Mesenchymal stem cell (in vitro differentiated cells and primary cell): Measurements from ENCODE around the gene PICK1.

Source experiments
- DNase-seq: peaks from one replicate; pipeline ENCODE4 v3.0.0-alpha.2; 2013
- H2AFZ ChIP-seq: one replicate; pipeline ENCODE4 v1.6.1; 2013; ENCODE audit warnings: low read depth, mild to moderate bottlenecking, control low read depth, inconsistent platforms, low read length, moderate library complexity
- H2AK5ac ChIP-seq: 2 replicates; pipeline ENCODE4 v1.6.1; 2013; ENCODE audit warnings: low read length, moderate library complexity, mild to moderate bottlenecking, inconsistent platforms; ENCODE audit not compliant: severe bottlenecking
- H2BK120ac ChIP-seq: one replicate; pipeline ENCODE4 v1.6.1; 2013; ENCODE audit warnings: low read depth, mild to moderate bottlenecking, inconsistent platforms, low read length, moderate library complexity
- H2BK12ac ChIP-seq, 2 experiments: one replicate each; pipeline ENCODE4 v1.6.1; 2013; ENCODE audit warnings: inconsistent platforms in 2 of 2, low read length in 2 of 2, mild to moderate bottlenecking in 2 of 2, moderate library complexity in 2 of 2, control low read depth in 1 of 2
- H2BK15ac ChIP-seq: one replicate; pipeline ENCODE4 v1.6.1; 2013; ENCODE audit warnings: mild to moderate bottlenecking, low read depth, inconsistent platforms; ENCODE audit not compliant: poor library complexity, severe bottlenecking
- H2BK5ac ChIP-seq: 2 replicates; pipeline ENCODE4 v1.6.1; 2013; ENCODE audit warnings: low read depth, mild to moderate bottlenecking, low read length, control low read depth, inconsistent platforms; ENCODE audit not compliant: poor library complexity, severe bottlenecking
- H3K14ac ChIP-seq, 2 experiments: one replicate each; pipeline ENCODE4 v1.6.1; 2013; ENCODE audit warnings: inconsistent platforms in 2 of 2, low read length in 2 of 2, control low read depth in 1 of 2, mild to moderate bottlenecking in 1 of 2, moderate library complexity in 1 of 2
- H3K18ac ChIP-seq, 2 experiments: one replicate each; pipeline ENCODE4 v1.6.1; 2013; ENCODE audit warnings: inconsistent platforms in 2 of 2, low read length in 2 of 2, control low read depth in 1 of 2, low read depth in 1 of 2, mild to moderate bottlenecking in 1 of 2
- H3K23ac ChIP-seq, 2 experiments: one replicate each; pipeline ENCODE4 v1.6.1; 2013; ENCODE audit warnings: inconsistent platforms in 2 of 2, low read length in 2 of 2, mild to moderate bottlenecking in 2 of 2, moderate library complexity in 2 of 2, control low read depth in 1 of 2
- H3K27ac ChIP-seq: 2 replicates; pipeline ENCODE4 v1.5.1; 2013; ENCODE audit warnings: mild to moderate bottlenecking, moderate library complexity, low read length, control low read depth, inconsistent platforms; ENCODE audit not compliant: poor library complexity, severe bottlenecking
- H3K27me3 ChIP-seq, 2 experiments: 2 replicates each; pipeline versions ENCODE4 v1.6.1 to v1.7.0; 2013; ENCODE audit warnings: low read length in 2 of 2, mild to moderate bottlenecking in 2 of 2, moderate library complexity in 2 of 2, control low read depth in 1 of 2, inconsistent platforms in 1 of 2; ENCODE audit not compliant: control insufficient read depth in 1 of 2, insufficient read depth in 1 of 2
- H3K36me3 ChIP-seq, 2 experiments: 2 replicates each; pipeline versions ENCODE4 v1.6.1 to v1.7.0; 2013; ENCODE audit warnings: low read length in 2 of 2, control low read depth in 1 of 2, inconsistent platforms in 1 of 2, low read depth in 1 of 2, mild to moderate bottlenecking in 1 of 2; ENCODE audit not compliant: insufficient read depth in 2 of 2, control insufficient read depth in 1 of 2
- H3K4ac ChIP-seq, 2 experiments: one replicate each; pipeline ENCODE4 v1.6.1; 2013; ENCODE audit warnings: inconsistent platforms in 2 of 2, low read length in 2 of 2, mild to moderate bottlenecking in 2 of 2, moderate library complexity in 2 of 2, control low read depth in 1 of 2, low read depth in 1 of 2
- H3K4me1 ChIP-seq: 2 replicates; pipeline ENCODE4 v1.6.1; 2013; ENCODE audit warnings: low read depth, low read length, control low read depth; ENCODE audit not compliant: control insufficient read depth, insufficient read depth
- H3K4me2 ChIP-seq: 2 replicates; pipeline ENCODE4 v1.6.1; 2013; ENCODE audit warnings: low read length, mild to moderate bottlenecking, inconsistent platforms; ENCODE audit not compliant: poor library complexity, severe bottlenecking
- H3K4me3 ChIP-seq, 2 experiments: 2 replicates each; pipeline versions ENCODE4 v1.5.1 to v1.7.0; 2013; ENCODE audit warnings: low read length in 2 of 2, mild to moderate bottlenecking in 2 of 2, control low read depth in 1 of 2, low read depth in 1 of 2; ENCODE audit not compliant: insufficient read depth in 1 of 2
- H3K79me1 ChIP-seq: replicated peaks from 2 replicates; pipeline ENCODE4 v1.6.1; 2013; ENCODE audit warnings: mild to moderate bottlenecking, control low read depth, low read length, inconsistent platforms; ENCODE audit not compliant: poor library complexity, severe bottlenecking
- H3K9ac ChIP-seq: 2 replicates; pipeline ENCODE4 v1.7.0; 2013; ENCODE audit warnings: mild to moderate bottlenecking, low read length, moderate library complexity
- H3K9me3 ChIP-seq: 2 replicates; pipeline ENCODE4 v1.7.0; 2013; ENCODE audit warnings: mild to moderate bottlenecking, low read length; ENCODE audit not compliant: control insufficient read depth
- H4K8ac ChIP-seq: one replicate; pipeline ENCODE4 v1.6.1; 2013; ENCODE audit warnings: inconsistent platforms, mild to moderate bottlenecking, low read length, moderate library complexity
- H4K91ac ChIP-seq: one replicate; pipeline ENCODE4 v1.6.1; 2013; ENCODE audit warnings: mild to moderate bottlenecking, low read length, inconsistent platforms
- WGBS: methylation state at CpG from one replicate; pipeline ENCODE4 v1.1.7; 2013; ENCODE audit warnings: mixed read lengths; 5-methylcytosine and 5-hydroxymethylcytosine counted together

Gene PICK1

GRCh38 chr22:38029901-38030300 is 27.3 kb upstream of the PICK1 start:
- H2BK12ac ChIP-seq, result no peak overlapping the region
- peaks cover 11 to 21% of the 10 kb centered on the region in 2 experiments for H3K27me3 ChIP-seq
- H3K9me3 ChIP-seq, result no peaks in the 10 kb centered on the region
- no peaks in the 10 kb centered on the region for H3K36me3 ChIP-seq
- H2BK5ac ChIP-seq, result no peak overlapping the region
- no peak overlapping the region for H4K91ac ChIP-seq
- no peak overlapping the region for H3K14ac ChIP-seq
- no peak overlapping the region for H2BK120ac ChIP-seq
- no peak overlapping the region for H3K9ac ChIP-seq
- 80% methylated on average over 5 of the region's 5 CpGs for WGBS
- H3K4me1 ChIP-seq, result peaks cover 34% of the 10 kb centered on the region
- no peak overlapping the region for H3K18ac ChIP-seq
- DNase-seq, result no peak
- no peak overlapping the region for H3K27ac ChIP-seq
- no peak overlapping the region for H4K8ac ChIP-seq
- H3K4ac ChIP-seq, result no peak overlapping the region
- no peak overlapping the region for H2AFZ ChIP-seq
- H3K79me1 ChIP-seq, result no peaks in the 10 kb centered on the region
- no peak overlapping the region for H3K23ac ChIP-seq
- H2AK5ac ChIP-seq, result no peak overlapping the region
- H3K4me2 ChIP-seq, result no peak overlapping the region
- H2BK15ac ChIP-seq, result no peak overlapping the region
- H3K4me3 ChIP-seq, result no peak overlapping the region

- Histone ChIP-seq H2BK15ac (no peak overlapping the region), H4K8ac (peak overlapping the region; percentile 54), H3K9ac (no peak overlapping the region), H3K23ac (no peak overlapping the region), H3K79me1 (no peaks in the 10 kb centered on the region), H3K18ac (no peak overlapping the region), H3K27ac (no peak overlapping the region), H2AK5ac (no peak overlapping the region), H3K14ac (no peak overlapping the region), H3K9me3 (no peaks in the 10 kb centered on the region), H2BK120ac (no peak overlapping the region), H2AFZ (no peak overlapping the region), H3K36me3 (no peaks in the 10 kb centered on the region), H3K4me3 (no peak overlapping the region), H2BK5ac (no peak overlapping the region), H2BK12ac (no peak overlapping the region), H3K4me1 (peaks cover 40% of the 10 kb centered on the region), H3K27me3 (peaks cover 7 to 16% of the 10 kb centered on the region in 2 experiments), H3K4me2 (no peak overlapping the region), H4K91ac (no peak overlapping the region), H3K4ac (no peak overlapping the region)
- WGBS, result 63% methylated on average over 15 of the region's 16 CpGs
- DNase-seq, result no peak
These were observed 26.7 kb upstream of the PICK1 start for GRCh38 chr22:38030311-38031133.

- 81% methylated on average over 11 of the region's 12 CpGs for WGBS
- Histone ChIP-seq H3K9ac (no peak overlapping the region), H2BK120ac (no peak overlapping the region), H3K4me2 (no peak overlapping the region), H3K23ac (no peak overlapping the region), H4K91ac (no peak overlapping the region), H3K9me3 (no peaks in the 10 kb centered on the region), H3K18ac (no peak overlapping the region), H2AFZ (no peak overlapping the region), H2AK5ac (no peak overlapping the region), H4K8ac (no peak overlapping the region), H3K14ac (no peak overlapping the region), H2BK5ac (no peak overlapping the region), H3K27ac (no peak overlapping the region), H2BK12ac (no peak overlapping the region), H3K4me1 (peaks cover 42% of the 10 kb centered on the region), H2BK15ac (peak overlapping the region; percentile 3), H3K27me3 (peaks cover 0 to 7% of the 10 kb centered on the region in 2 experiments), H3K36me3 (no peaks in the 10 kb centered on the region), H3K4ac (no peak overlapping the region), H3K4me3 (no peak overlapping the region), H3K79me1 (no peaks in the 10 kb centered on the region)
- DNase-seq, result no peak
These were observed 25.7 kb upstream of the PICK1 start for GRCh38 chr22:38031491-38031890.

- H3K4me1 ChIP-seq, result peaks cover 42% of the 10 kb centered on the region
- peak overlapping the region; percentile 67 to 86 for H3K18ac ChIP-seq
- H3K9ac ChIP-seq, result no peak overlapping the region
- H3K27me3 ChIP-seq, result peaks cover 0 to 5% of the 10 kb centered on the region in 2 experiments
- peak overlapping the region; percentile 75 for H2AK5ac ChIP-seq
- H3K36me3 ChIP-seq, result no peaks in the 10 kb centered on the region
- peak overlapping the region; percentile 74 for H2BK15ac ChIP-seq
- WGBS, result 66% methylated on average over 17 of the region's 19 CpGs
- H2AFZ ChIP-seq, result no peak overlapping the region
- no peak overlapping the region for H3K27ac ChIP-seq
- H3K4ac ChIP-seq, result peak overlapping the region; percentile 19 to 71
- no peak overlapping the region for H3K4me2 ChIP-seq
- no peak overlapping the region for H3K4me3 ChIP-seq
- H2BK5ac ChIP-seq, result no peak overlapping the region
- H2BK120ac ChIP-seq, result peak overlapping the region; percentile 74
- H2BK12ac ChIP-seq, result peak overlapping the region; percentile 92 to 93
- H4K91ac ChIP-seq, result peak overlapping the region; percentile 95
- no peaks in the 10 kb centered on the region for H3K79me1 ChIP-seq
- peak overlapping the region in 1 of 2 experiments; percentile 3 for H3K14ac ChIP-seq
- H4K8ac ChIP-seq, result peak overlapping the region; percentile 98
- H3K23ac ChIP-seq, result no peak overlapping the region
- H3K9me3 ChIP-seq, result no peaks in the 10 kb centered on the region
- DNase-seq, result peak; percentile 84
These were observed 24.3 kb upstream of the PICK1 start for GRCh38 chr22:38032681-38033521.
